Spleen (tissue), 13 donors: Measurements from ENCODE around the gene MEIG1. TPM values are rescaled to one million over a fixed set of nuclear protein-coding genes. Genes with fewer than 3 reads are reported as not detected.

Experiments used
- DNase-seq: peaks from one replicate; pipeline ENCODE4 v3.0.0-alpha.2; 2020
- H3K27ac ChIP-seq, 8 donors: fragments of 200-600 bp; sonication (generic) in 7 of 8; 1 replicate in 4 of 8; 2 replicates in 4 of 8; pipeline versions ENCODE4 v1.5.0 to v1.8.0; 2016 to 2021; ENCODE audit warnings: inconsistent platforms in 4 of 8, mild to moderate bottlenecking in 4 of 8, moderate library complexity in 1 of 8
- H3K27me3 ChIP-seq, 7 donors: fragments of 200-600 bp; sonication (generic) in 6 of 7; replicated peaks in 1 of 7; 1 replicate in 4 of 7; 2 replicates in 3 of 7; pipeline versions ENCODE4 v1.5.0 to v1.8.0; 2016 to 2021; ENCODE audit warnings: inconsistent platforms in 3 of 7, mild to moderate bottlenecking in 1 of 7
- H3K36me3 ChIP-seq, 6 donors: fragments of 200-600 bp; sonication (generic) in 5 of 6; 1 replicate in 4 of 6; 2 replicates in 2 of 6; pipeline versions ENCODE4 v1.5.0 to v1.8.0; 2016 to 2021; ENCODE audit warnings: inconsistent platforms in 2 of 6
- H3K4me1 ChIP-seq, 6 donors: fragments of 200-600 bp; sonication (generic) in 5 of 6; 1 replicate in 3 of 6; 2 replicates in 3 of 6; pipeline versions ENCODE4 v1.5.0 to v1.8.0; 2016 to 2021; ENCODE audit warnings: inconsistent platforms in 3 of 6
- H3K4me3 ChIP-seq, 8 donors: fragments of 200-600 bp; sonication (generic) in 7 of 8; 1 replicate in 4 of 8; 2 replicates in 4 of 8; pipeline versions ENCODE4 v1.5.0 to v1.8.0; 2016 to 2021; ENCODE audit warnings: inconsistent platforms in 4 of 8, mild to moderate bottlenecking in 4 of 8, moderate library complexity in 2 of 8
- H3K9me3 ChIP-seq, 8 donors: fragments of 200-600 bp; sonication (generic) in 7 of 8; 1 replicate in 4 of 8; 2 replicates in 4 of 8; pipeline versions ENCODE4 v1.5.0 to v1.8.0; 2016 to 2021; ENCODE audit warnings: inconsistent platforms in 4 of 8
- CTCF ChIP-seq, 11 experiments: fragments of 200-600 bp in 7 of 11; fragments of 450-650 bp in 4 of 11; sonication (generic) in 4 of 11; IDR thresholded peaks in 8 of 11; conservative IDR thresholded peaks in 3 of 11; 1 replicate in 7 of 11; 2 replicates in 4 of 11; pipeline versions ENCODE4 v1.4.0 to v1.8.0; 2016 to 2021; ENCODE audit warnings: antibody characterized with exemption in 11 of 11, inconsistent platforms in 4 of 11, mild to moderate bottlenecking in 1 of 11
- POLR2A ChIP-seq, 3 donors: fragments of 450-650 bp; IDR thresholded peaks; one replicate each; pipeline ENCODE4 v1.5.1; 2017; ENCODE audit warnings: antibody characterized with exemption in 3 of 3, mild to moderate bottlenecking in 1 of 3
- POLR2AphosphoS5 ChIP-seq, 3 donors: sonication (generic); formaldehyde crosslinking; IDR thresholded peaks; one replicate each; pipeline ENCODE4 v1.5.1; 2017; ENCODE audit warnings: antibody characterized with exemption in 3 of 3
- WGBS, 5 donors: extraction: QIAGEN DNeasy Blood & Tissue Kit in 3 of 5; methylation state at CpG; one replicate each; pipeline versions ENCODE4 v1.1.5 to v1.1.7; 2013 to 2018; 5-methylcytosine and 5-hydroxymethylcytosine counted together
- intact Hi-C: fragments of 100-400 bp; cut with DNase I; formaldehyde crosslinking; loops from one replicate; pipeline ENCODE4 v1.15.0; 2023; ENCODE audit warnings: low total_unique reads
- long read RNA-seq, 2 donors: transcript quantifications; one replicate each; lab custom pipeline, GENCODE V29; 2026
- polyA plus RNA-seq, 3 donors: library from polyadenylated mRNA; stranded (reverse); fragments of 200-250 nt; gene quantifications; one replicate each; pipeline ENCODE4 v1.2.1, GENCODE V29; 2013
- total RNA-seq, 7 donors: library from RNA; depleted of rRNA in 3 of 7; stranded (reverse); fragments of >200 nt in 3 of 7; fragmentation: NEBNext Ultra II Directional in 4 of 7; extraction: Animal tissue kit (Norgen Biotek cat#: 25700) in 4 of 7; gene quantifications; one replicate each; pipeline versions ENCODE4 v1.1.0 to v1.2.1, GENCODE V29; 2016 to 2021
- donor health status: healthy with polysubstance abuse.
- donor health status: DM: no; HTN: no; CAD: no; lungs with moderate emphysema.
- donor health status: DM: no; HTN: no; CAD: no.
- donor health status: Bipolar disorder and iron deficiency.
- donor health status: healthy.
- donor health status: DM: no; HTN: no; CAD: no.
- donor health status: DM: yes; HTN: yes; CAD: no.

Gene MEIG1
- total RNA-seq = not detected
- under 1 TPM; 0.54 to 0.64 (median 0.57) TPM for polyA plus RNA-seq
- long read RNA-seq, donor 1 = 0 reads
- long read RNA-seq, donor 2 = 0 reads

- Histone ChIP-seq H3K4me1 (peaks cover 0 to 26% (median 19%) of the 10 kb centered on the region in 6 donors), H3K4me3 (peak within 1 kb of the TSS; percentile 73 to 99 (median 94)), H3K36me3 (no peaks in the 10 kb centered on the region), H3K9me3 (no peaks in the 10 kb centered on the region), H3K27ac (peak within 1 kb of the TSS; percentile 89 to 96 (median 95)), H3K27me3 (no peaks in the 10 kb centered on the region)
- DNase-seq = peak; percentile 97
- TF ChIP-seq POLR2AphosphoS5 (IDR thresholded peaks at IDR 0.05) (peak; percentile 72 to 85 (median 84)), CTCF (IDR thresholded peaks at IDR 0.05 in 8 of 11, conservative IDR thresholded peaks at IDR 0.05 in 3 of 11) (no peak)
- WGBS, 5 donors = 0 to 1% (median 0%) methylated on average over 26 to 60 of the region's 60 CpGs
- intact Hi-C loops = loop anchor here (10.0 kb wide), 1 partner anchor 135 kb away; the partner anchor contains the start of gene RPP38
These were observed at the start of gene MEIG1 for GRCh38 chr10:14959221-14960057. TSS of gene MEIG1 (plus strand) at chr10:14959388. CDS start at chr10:14966469, 7,081 bp downstream.

GRCh38 chr10:14910953-14911352 is 48.2 kb upstream of the MEIG1 start:
- no peaks in the 10 kb centered on the region for H3K27me3 ChIP-seq
- H3K36me3 ChIP-seq = peaks cover 5 to 99% (median 61%) of the 10 kb centered on the region in 6 donors
- 88 to 96% (median 92%) methylated on average over 4 of the region's 4 CpGs for WGBS, 5 donors
- no peak overlapping the region for H3K4me3 ChIP-seq
- TF ChIP-seq POLR2A (IDR thresholded peaks at IDR 0.05) (no peak), POLR2AphosphoS5 (IDR thresholded peaks at IDR 0.05) (no peak), CTCF (IDR thresholded peaks at IDR 0.05 in 8 of 11, conservative IDR thresholded peaks at IDR 0.05 in 3 of 11) (no peak)
- H3K27ac ChIP-seq = no peak overlapping the region
- H3K4me1 ChIP-seq = peaks cover 0 to 4% (median 0%) of the 10 kb centered on the region in 6 donors
- H3K9me3 ChIP-seq = peaks cover 0 to 4% (median 0%) of the 10 kb centered on the region in 8 donors
- no peak for DNase-seq
- intact Hi-C loops = no loop called here

- intact Hi-C loops = no loop called here
- Histone ChIP-seq H3K36me3 (peaks cover 5 to 99% (median 67%) of the 10 kb centered on the region in 6 donors), H3K4me3 (no peak overlapping the region), H3K4me1 (peaks cover 0 to 4% (median 0%) of the 10 kb centered on the region in 6 donors), H3K9me3 (peaks cover 0 to 13% (median 7%) of the 10 kb centered on the region in 8 donors), H3K27me3 (no peaks in the 10 kb centered on the region), H3K27ac (no peak overlapping the region)
- TF ChIP-seq CTCF (IDR thresholded peaks at IDR 0.05 in 8 of 11, conservative IDR thresholded peaks at IDR 0.05 in 3 of 11) (no peak), POLR2A (IDR thresholded peaks at IDR 0.05) (no peak), POLR2AphosphoS5 (IDR thresholded peaks at IDR 0.05) (no peak)
- 79 to 100% (median 97%) methylated on average over 3 of the region's 3 CpGs for WGBS, 5 donors
- no peak for DNase-seq
These were observed 47.4 kb upstream of the MEIG1 start for GRCh38 chr10:14911801-14912200.

- Histone ChIP-seq H3K4me1 (peaks cover 0 to 4% (median 0%) of the 10 kb centered on the region in 6 donors), H3K27ac (no peak overlapping the region), H3K36me3 (peaks cover 18 to 99% (median 80%) of the 10 kb centered on the region in 6 donors), H3K4me3 (no peak overlapping the region), H3K27me3 (no peaks in the 10 kb centered on the region), H3K9me3 (peaks cover 5 to 36% (median 27%) of the 10 kb centered on the region in 8 donors)
- DNase-seq = no peak
- no peak for TF ChIP-seq POLR2A (IDR thresholded peaks at IDR 0.05)
- no peak for TF ChIP-seq CTCF (IDR thresholded peaks at IDR 0.05 in 8 of 11, conservative IDR thresholded peaks at IDR 0.05 in 3 of 11)
- TF ChIP-seq POLR2AphosphoS5 (IDR thresholded peaks at IDR 0.05) = no peak
- WGBS, 5 donors = 96 to 100% (median 100%) methylated on average over 2 of the region's 2 CpGs
- intact Hi-C loops = no loop called here
These were observed 42.6 kb upstream of the MEIG1 start for GRCh38 chr10:14916600-14916999.
